GM08714 (cell line): ENCODE results near the gene OTUD6A.

Experiments
- H3K4me3 ChIP-seq: fragments of 200-500 bp; sonication (Bioruptor generic); 2 replicates; pipeline ENCODE4 v1.5.1; 2014; ENCODE audit warnings: mild to moderate bottlenecking, low read length, inconsistent platforms
- ZNF274 ChIP-seq: IDR thresholded peaks from 2 replicates; pipeline ENCODE4 v1.6.1; 2012; ENCODE audit warnings: mild to moderate bottlenecking, low read depth, low read length

The OTUD6A gene

GRCh38 chrX:70038951-70039350 lies 23.3 kb upstream of the OTUD6A start:
- no peak for TF ChIP-seq ZNF274
- no peak overlapping the region for H3K4me3 ChIP-seq

GRCh38 chrX:70039758-70040157 lies 22.5 kb upstream of the OTUD6A start:
- TF ChIP-seq ZNF274: no peak
- no peak overlapping the region for H3K4me3 ChIP-seq

- no peak overlapping the region for H3K4me3 ChIP-seq
- no peak for TF ChIP-seq ZNF274
Measured at GRCh38 chrX:70041993-70042392, 20.3 kb upstream of the OTUD6A start.

GRCh38 chrX:70042399-70043371 lies 19.6 kb upstream of the OTUD6A start:
- H3K4me3 ChIP-seq: no peak overlapping the region
- no peak for TF ChIP-seq ZNF274

- H3K4me3 ChIP-seq: no peak overlapping the region
- no peak for TF ChIP-seq ZNF274
Measured at GRCh38 chrX:70043685-70044084, 18.6 kb upstream of the OTUD6A start.

- TF ChIP-seq ZNF274: no peak
- H3K4me3 ChIP-seq: no peak overlapping the region
Measured at GRCh38 chrX:70044541-70045245, 17.6 kb upstream of the OTUD6A start.

- no peak overlapping the region for H3K4me3 ChIP-seq
- no peak for TF ChIP-seq ZNF274
Measured at GRCh38 chrX:70046978-70047377, 15.3 kb upstream of the OTUD6A start.

- no peak overlapping the region for H3K4me3 ChIP-seq
- no peak for TF ChIP-seq ZNF274
Measured at GRCh38 chrX:70049406-70049805, 12.9 kb upstream of the OTUD6A start.

- no peak for TF ChIP-seq ZNF274
- H3K4me3 ChIP-seq: no peak within 1 kb of the TSS
Measured at GRCh38 chrX:70049925-70050324, 12.3 kb upstream of the OTUD6A start, which contains the start of gene AWAT2. TSS of gene AWAT2 (minus strand) at chrX:70049938. CDS start at chrX:70049932, 6 bp downstream.

GRCh38 chrX:70052895-70053615 lies 9.2 kb upstream of the OTUD6A start:
- no peak for TF ChIP-seq ZNF274
- H3K4me3 ChIP-seq: no peak overlapping the region

GRCh38 chrX:70054391-70054790 lies 7.9 kb upstream of the OTUD6A start:
- TF ChIP-seq ZNF274: no peak
- no peak overlapping the region for H3K4me3 ChIP-seq

GRCh38 chrX:70062961-70063550 lies 799 bp downstream of the OTUD6A start:
- TF ChIP-seq ZNF274: no peak
- no peak overlapping the region for H3K4me3 ChIP-seq

GRCh38 chrX:70066646-70067045 lies 4.4 kb downstream of the OTUD6A start:
- H3K4me3 ChIP-seq: no peak overlapping the region
- no peak for TF ChIP-seq ZNF274

- no peak overlapping the region for H3K4me3 ChIP-seq
- TF ChIP-seq ZNF274: no peak
Measured at GRCh38 chrX:70079297-70079696, 17.0 kb downstream of the OTUD6A start.
